ENCODE results near the gene AMPD2. TPM values are rescaled to one million over a fixed set of nuclear protein-coding genes. Genes with fewer than 3 reads are reported as not detected.

AMPD2 gene
- total RNA-seq, 4 donors from 2014 or later, result 30.9 to 62.1 (median 40.7) TPM

- DNase-seq (ENCODE audit: low spot score in 2 of 2), result peak; percentile 16 to 81
- TF ChIP-seq CTCF (IDR thresholded peaks at IDR 0.05) (no peak), POLR2A (IDR thresholded peaks at IDR 0.05) (no peak)
- intact Hi-C loops (cut with DNase I; ENCODE audit: low total_unique reads), result loop anchor here (10.0 kb wide), 1 partner anchor 348 kb away; the partner anchor contains the start of gene AHCYL1
- H3K4me3 ChIP-seq (ENCODE audit: low read depth, poor library complexity, severe bottlenecking), result no peak overlapping the region
- 43% methylated on average over 9 of the region's 9 CpGs for WGBS, 2 donors
These were observed 16.7 kb downstream of the AMPD2 start for GRCh38 chr1:109636201-109636952.

- peak in 1 of 2 donors; percentile 8 for DNase-seq (ENCODE audit: low spot score in 2 of 2)
- H3K4me3 ChIP-seq (ENCODE audit: low read depth, poor library complexity, severe bottlenecking), result no peak overlapping the region
- 92 to 98% methylated on average over 7 of the region's 7 CpGs for WGBS, 2 donors
- TF ChIP-seq CTCF (IDR thresholded peaks at IDR 0.05) (no peak), POLR2A (IDR thresholded peaks at IDR 0.05) (no peak)
- intact Hi-C loops (cut with DNase I; ENCODE audit: low total_unique reads), result loop anchor here (10.0 kb wide), 1 partner anchor 347 kb away; the partner anchor contains the start of gene AHCYL1
These were observed 17.8 kb downstream of the AMPD2 start for GRCh38 chr1:109637446-109637845.

GRCh38 chr1:109639063-109639840 is 19.6 kb downstream of the AMPD2 start:
- TF ChIP-seq CTCF (IDR thresholded peaks at IDR 0.05) (no peak), POLR2A (IDR thresholded peaks at IDR 0.05) (no peak)
- WGBS, 2 donors, result 82 to 95% methylated on average over 8 of the region's 9 CpGs
- peak in 1 of 2 donors; percentile 9 for DNase-seq (ENCODE audit: low spot score in 2 of 2)
- no peak overlapping the region for H3K4me3 ChIP-seq (ENCODE audit: low read depth, poor library complexity, severe bottlenecking)
- intact Hi-C loops (cut with DNase I; ENCODE audit: low total_unique reads), result loop anchor here (10.0 kb wide), 1 partner anchor 346 kb away; the partner anchor contains the start of gene AHCYL1

- TF ChIP-seq CTCF (IDR thresholded peaks at IDR 0.05), result no peak
- TF ChIP-seq POLR2A (IDR thresholded peaks at IDR 0.05), result no peak
- WGBS, 2 donors, result 39 to 45% methylated on average over 5 to 6 of the region's 6 CpGs
- H3K4me3 ChIP-seq (ENCODE audit: low read depth, poor library complexity, severe bottlenecking), result no peak overlapping the region
- peak in 1 of 2 donors; percentile 9 for DNase-seq (ENCODE audit: low spot score in 2 of 2)
- intact Hi-C loops (cut with DNase I; ENCODE audit: low total_unique reads), result loop anchor here (5.0 to 10.0 kb wide), 2 partner anchors 132 to 345 kb away; partner anchors contain the start of gene AHCYL1
These were observed 20.2 kb downstream of the AMPD2 start for GRCh38 chr1:109639841-109640184.

- DNase-seq (ENCODE audit: low spot score in 2 of 2), result peak; percentile 81 to 98
- peak in 1 of 3 donors; percentile 78 for TF ChIP-seq CTCF (IDR thresholded peaks at IDR 0.05)
- TF ChIP-seq POLR2A (IDR thresholded peaks at IDR 0.05), result no peak
- no peak overlapping the region for H3K4me3 ChIP-seq (ENCODE audit: low read depth, poor library complexity, severe bottlenecking)
- WGBS, 2 donors, result 45 to 47% methylated on average over 4 to 5 of the region's 5 CpGs
- intact Hi-C loops (cut with DNase I; ENCODE audit: low total_unique reads), result loop anchor here (5.0 kb wide), 1 partner anchor 132 kb away; no protein-coding TSS in a partner anchor
These were observed 20.7 kb downstream of the AMPD2 start for GRCh38 chr1:109640285-109640865.
